SK-N-SH (cell line): Measurements from ENCODE around the gene IQSEC1. TPM values are rescaled to one million over a fixed set of nuclear protein-coding genes. Genes with fewer than 3 reads are reported as not detected.

ENCODE experiments used
- CTCF ChIA-PET: fragments of 300-600, 350-600 bp; formaldehyde crosslinking; extraction: SDS; loops from one replicate; lab custom pipeline; 2021; lab: Yijun Ruan, JAX
- POLR2A ChIA-PET: fragments of 350-600 bp; sonication (Branson Sonifier 250); formaldehyde crosslinking; extraction: SDS; loops from one replicate; lab custom pipeline; 2020; ENCODE audit warnings: antibody characterized with exemption, inconsistent platforms; lab: Yijun Ruan, JAX
- DNase-seq: peaks from one replicate; pipeline ENCODE4 v3.0.0; 2012
- H2AFZ ChIP-seq: fragments of 200-600 bp; sonication (generic); 2 replicates; pipeline ENCODE4 v1.8.1; 2016; ENCODE audit warnings: antibody characterized with exemption, mild to moderate bottlenecking, low read depth
- H3F3A ChIP-seq: fragments of 200-600 bp; sonication (generic); replicated peaks from 2 replicates; pipeline ENCODE3; 2016; ENCODE audit warnings: antibody characterized with exemption, mild to moderate bottlenecking; ENCODE audit not compliant: insufficient read depth
- H3K27ac ChIP-seq, 2 experiments: fragments of 200-500 bp in 1 of 2; fragments of 200-600 bp in 1 of 2; sonication (Bioruptor generic) in 1 of 2; sonication (generic), shearing (Covaris generic) in 1 of 2; 2 replicates each; pipeline versions ENCODE4 v1.5.1 to v1.6.1; 2014 to 2016; ENCODE audit warnings: low read depth in 2 of 2, inconsistent platforms in 1 of 2, low read length in 1 of 2, mild to moderate bottlenecking in 1 of 2, mixed read lengths in 1 of 2
- H3K27me3 ChIP-seq: fragments of 200-600 bp; sonication (generic), shearing (Covaris generic); 2 replicates; pipeline ENCODE4 v1.6.1; 2016; ENCODE audit warnings: mixed run types; ENCODE audit not compliant: insufficient read depth
- H3K36me3 ChIP-seq, 2 experiments: fragments of 200-500 bp in 1 of 2; fragments of 200-600 bp in 1 of 2; sonication (Bioruptor generic) in 1 of 2; sonication (generic) in 1 of 2; replicated peaks in 1 of 2; 2 replicates each; pipeline versions ENCODE3 to v1.5.1; 2014 to 2016; ENCODE audit warnings: low read length in 1 of 2, mild to moderate bottlenecking in 1 of 2; ENCODE audit not compliant: insufficient read depth in 2 of 2, control insufficient read depth in 1 of 2
- H3K4me1 ChIP-seq, 2 experiments: fragments of 200-500 bp in 1 of 2; fragments of 200-600 bp in 1 of 2; sonication (Bioruptor generic) in 1 of 2; sonication (generic), shearing (Covaris generic) in 1 of 2; 2 replicates each; pipeline versions ENCODE4 v1.5.1 to v1.6.1; 2014 to 2016; ENCODE audit warnings: low read depth in 1 of 2, low read length in 1 of 2, mixed run types in 1 of 2; ENCODE audit not compliant: insufficient read depth in 2 of 2, control insufficient read depth in 1 of 2
- H3K4me2 ChIP-seq: fragments of 200-600 bp; sonication (generic), shearing (Covaris generic); 2 replicates; pipeline ENCODE4 v1.6.1; 2017; ENCODE audit warnings: mixed run types
- H3K4me3 ChIP-seq, 2 experiments: fragments of 200-500 bp in 1 of 2; fragments of 200-600 bp in 1 of 2; sonication (Bioruptor generic) in 1 of 2; sonication (generic), shearing (Covaris generic) in 1 of 2; 2 replicates each; pipeline versions ENCODE4 v1.5.1 to v1.8.1; 2014 to 2016; ENCODE audit warnings: low read depth in 2 of 2, inconsistent platforms in 1 of 2, low read length in 1 of 2, mild to moderate bottlenecking in 1 of 2, mixed read lengths in 1 of 2, moderate library complexity in 1 of 2
- H3K79me2 ChIP-seq: fragments of 200-600 bp; sonication (generic); 2 replicates; pipeline ENCODE4 v1.8.1; 2017; ENCODE audit warnings: mild to moderate bottlenecking; ENCODE audit not compliant: insufficient read depth
- H3K9ac ChIP-seq: fragments of 200-600 bp; sonication (generic); 2 replicates; pipeline ENCODE4 v1.6.1; 2017; ENCODE audit warnings: mixed run types
- H3K9me2 ChIP-seq: fragments of 200-600 bp; sonication (generic); 2 replicates; pipeline ENCODE4 v1.6.1; 2017; ENCODE audit warnings: mixed run types
- H3K9me3 ChIP-seq: fragments of 200-600 bp; sonication (generic); 2 replicates; pipeline ENCODE4 v1.6.1; 2017; ENCODE audit warnings: mixed run types, mild to moderate bottlenecking, moderate library complexity
- H4K20me1 ChIP-seq: fragments of 200-600 bp; sonication (generic); 2 replicates; pipeline ENCODE4 v1.6.1; 2017; ENCODE audit warnings: mild to moderate bottlenecking, mixed run types; ENCODE audit not compliant: insufficient read depth
- ELF1 ChIP-seq: IDR thresholded peaks from 2 replicates; pipeline ENCODE4 v1.4.0; 2012
- EP300 ChIP-seq, 2 experiments: IDR thresholded peaks; 2 replicates each; pipeline versions ENCODE4 v1.4.0 to v1.6.1; 2012; ENCODE audit warnings: borderline replicate concordance in 1 of 2, low read depth in 1 of 2, low read length in 1 of 2
- EZH2phosphoT487 ChIP-seq: fragments of 200-600 bp; sonication (generic); IDR thresholded peaks from 2 replicates; pipeline ENCODE4 v1.6.1; 2017; ENCODE audit warnings: low read depth, mixed run types, mild to moderate bottlenecking, antibody characterized with exemption, moderate library complexity, borderline replicate concordance
- FOXM1 ChIP-seq: IDR thresholded peaks from 2 replicates; pipeline ENCODE4 v1.4.0; 2012; ENCODE audit warnings: low read depth, mild to moderate bottlenecking
- GATA2 ChIP-seq: sonication (generic); formaldehyde crosslinking; IDR thresholded peaks from 2 replicates; pipeline ENCODE4 v1.5.0; 2020; ENCODE audit warnings: mild to moderate bottlenecking, missing genetic modification reagents
- JUND ChIP-seq: IDR thresholded peaks from 2 replicates; pipeline ENCODE4 v1.4.0; 2012
- MAX ChIP-seq: IDR thresholded peaks from 2 replicates; pipeline ENCODE4 v1.4.0; 2012; ENCODE audit warnings: low read depth
- MXI1 ChIP-seq: IDR thresholded peaks from 2 replicates; pipeline ENCODE4 v1.6.1; 2012; ENCODE audit warnings: mild to moderate bottlenecking, low read depth, low read length, improper control_type of control experiment
- NFIC ChIP-seq: IDR thresholded peaks from 2 replicates; pipeline ENCODE4 v1.4.0; 2012; ENCODE audit warnings: borderline replicate concordance
- NRF1 ChIP-seq: IDR thresholded peaks from 2 replicates; pipeline ENCODE4 v1.6.1; 2012; ENCODE audit warnings: low read depth, mild to moderate bottlenecking, low read length
- PBX3 ChIP-seq: IDR thresholded peaks from 2 replicates; pipeline ENCODE4; 2012
- SIN3A ChIP-seq: IDR thresholded peaks from 2 replicates; pipeline ENCODE4 v1.6.1; 2012; ENCODE audit warnings: low read depth, mild to moderate bottlenecking, low read length, moderate library complexity, borderline replicate concordance
- SMC3 ChIP-seq: IDR thresholded peaks from 2 replicates; pipeline ENCODE4 v1.6.1; 2012; ENCODE audit warnings: low read depth, low read length, improper control_type of control experiment
- TAF1 ChIP-seq: IDR thresholded peaks from 2 replicates; pipeline ENCODE4 v1.6.1; 2012; ENCODE audit warnings: low read depth, mild to moderate bottlenecking, low read length, moderate library complexity, borderline replicate concordance
- TCF12 ChIP-seq: IDR thresholded peaks from 2 replicates; pipeline ENCODE4 v1.4.0; 2012
- TEAD4 ChIP-seq: IDR thresholded peaks from 2 replicates; pipeline ENCODE4 v1.4.0; 2012; ENCODE audit warnings: mild to moderate bottlenecking, borderline replicate concordance; ENCODE audit not compliant: insufficient read depth
- ZBTB33 ChIP-seq: IDR thresholded peaks from 2 replicates; pipeline ENCODE4 v1.4.0; 2012; ENCODE audit warnings: low read depth, borderline replicate concordance
- WGBS: methylation state at CpG from one replicate; pipeline ENCODE4 v1.1.6; 2017; ENCODE audit warnings: low lambda C conversion rate; 5-methylcytosine and 5-hydroxymethylcytosine counted together
- polyA plus RNA-seq, 3 experiments: library from polyadenylated mRNA; depleted of rRNA; stranded (reverse); fragments of >200 nt; gene quantifications; 2 replicates each; pipeline ENCODE4 v1.2.3, GENCODE V29; 2012
- TF ChIP-seq, protein P1 (sequence below): fragments of 200-600 bp; sonication (generic); IDR thresholded peaks from 2 replicates; pipeline ENCODE4 v1.6.1; 2017; ENCODE audit warnings: antibody characterized with exemption, mild to moderate bottlenecking, moderate library complexity

The IQSEC1 gene
- polyA plus RNA-seq, 1 of the 3 experiments (the other 2 are of a cell fraction) = 6.2 TPM

GRCh38 chr3:12969486-12969885, 103.7 kb downstream of the IQSEC1 start:
- Histone ChIP-seq H3K9me2 (no peaks in the 10 kb centered on the region), H3K36me3 (no peaks in the 10 kb centered on the region), H3K9ac (no peak overlapping the region), H3K27ac (no peak overlapping the region), H3K4me2 (no peak overlapping the region), H3K4me3 (no peak overlapping the region), H3K9me3 (no peaks in the 10 kb centered on the region), H3K27me3 (no peaks in the 10 kb centered on the region), H3K4me1 (peaks cover 0 to 46% of the 10 kb centered on the region in 2 experiments; a peak in 2 of 4 replicates), H3K79me2 (peaks cover 30% of the 10 kb centered on the region), H2AFZ (no peak overlapping the region), H4K20me1 (peaks cover 21% of the 10 kb centered on the region), H3F3A (no peaks in the 10 kb centered on the region)
- TF ChIP-seq NRF1 = no peak
- TF ChIP-seq EZH2phosphoT487 = no peak
- no peak for TF ChIP-seq SIN3A
- TF ChIP-seq TCF12 = no peak
- no peak for TF ChIP-seq FOXM1
- no peak for TF ChIP-seq EP300 (IDR thresholded peaks at IDR 0.05; ENCODE audit: borderline replicate concordance in 1 of 2, low read depth in 1 of 2, low read length in 1 of 2)
- no peak for TF ChIP-seq GATA2 (CRISPR knock-in tag)
- no peak for TF ChIP-seq NFIC
- TF ChIP-seq, protein P1, sequence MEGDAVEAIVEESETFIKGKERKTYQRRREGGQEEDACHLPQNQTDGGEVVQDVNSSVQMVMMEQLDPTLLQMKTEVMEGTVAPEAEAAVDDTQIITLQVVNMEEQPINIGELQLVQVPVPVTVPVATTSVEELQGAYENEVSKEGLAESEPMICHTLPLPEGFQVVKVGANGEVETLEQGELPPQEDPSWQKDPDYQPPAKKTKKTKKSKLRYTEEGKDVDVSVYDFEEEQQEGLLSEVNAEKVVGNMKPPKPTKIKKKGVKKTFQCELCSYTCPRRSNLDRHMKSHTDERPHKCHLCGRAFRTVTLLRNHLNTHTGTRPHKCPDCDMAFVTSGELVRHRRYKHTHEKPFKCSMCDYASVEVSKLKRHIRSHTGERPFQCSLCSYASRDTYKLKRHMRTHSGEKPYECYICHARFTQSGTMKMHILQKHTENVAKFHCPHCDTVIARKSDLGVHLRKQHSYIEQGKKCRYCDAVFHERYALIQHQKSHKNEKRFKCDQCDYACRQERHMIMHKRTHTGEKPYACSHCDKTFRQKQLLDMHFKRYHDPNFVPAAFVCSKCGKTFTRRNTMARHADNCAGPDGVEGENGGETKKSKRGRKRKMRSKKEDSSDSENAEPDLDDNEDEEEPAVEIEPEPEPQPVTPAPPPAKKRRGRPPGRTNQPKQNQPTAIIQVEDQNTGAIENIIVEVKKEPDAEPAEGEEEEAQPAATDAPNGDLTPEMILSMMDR = no peak
- no peak for TF ChIP-seq JUND
- no peak for TF ChIP-seq MAX
- no peak for TF ChIP-seq MXI1
- no peak for TF ChIP-seq TAF1
- TF ChIP-seq TEAD4 = no peak
- no peak for TF ChIP-seq ZBTB33
- TF ChIP-seq PBX3 = no peak
- TF ChIP-seq ELF1 = no peak
- TF ChIP-seq SMC3 = no peak
- ChIA-PET CTCF (interaction anchor here (1.3 to 3.0 kb wide), 3 partner anchors 12 to 26 kb away, joined by 8 to 12 read pairs (median 8); no protein-coding TSS in a partner anchor), POLR2A (no interaction called here)
- DNase-seq = no peak
- 100% methylated on average over 2 of the region's 6 CpGs for WGBS
